ENCODE data around the gene STAT3.
"Not testable (repeated sequence)": the region's sequence is repeated elsewhere in the genome, so short reads cannot be mapped to it uniquely, and the experiment has no call there.

The STAT3 gene

GRCh38 chr17:42388381-42389134, at the start of gene STAT3:
STAT3 (minus strand) TSS chr17:42388442; CDS start chr17:42348516, 39,926 bp downstream.
- peak; percentile 100 for DNase-seq (ENCODE audit: low spot score)

DNA sequence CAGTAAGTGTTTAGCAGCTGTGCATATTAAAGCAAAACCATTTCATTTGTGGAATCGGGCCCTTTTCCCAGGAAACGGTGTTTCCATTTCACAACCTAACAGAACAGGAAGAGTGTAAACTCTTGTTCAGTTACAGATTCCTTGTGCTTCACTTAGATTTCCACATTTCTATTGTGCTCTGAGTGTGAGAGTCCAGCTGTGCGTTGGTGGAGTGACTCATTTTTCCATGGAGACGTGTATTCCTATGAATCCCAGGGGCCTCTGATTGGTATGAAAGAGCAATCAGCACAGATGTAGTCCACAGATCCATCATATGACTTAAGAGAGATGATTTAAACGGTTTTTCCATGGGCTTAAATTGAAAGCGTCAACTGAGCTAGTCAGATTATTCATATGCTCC, 48.1 kb upstream of the STAT3 start:
- no peak for DNase-seq (ENCODE audit: low spot score)

DNA sequence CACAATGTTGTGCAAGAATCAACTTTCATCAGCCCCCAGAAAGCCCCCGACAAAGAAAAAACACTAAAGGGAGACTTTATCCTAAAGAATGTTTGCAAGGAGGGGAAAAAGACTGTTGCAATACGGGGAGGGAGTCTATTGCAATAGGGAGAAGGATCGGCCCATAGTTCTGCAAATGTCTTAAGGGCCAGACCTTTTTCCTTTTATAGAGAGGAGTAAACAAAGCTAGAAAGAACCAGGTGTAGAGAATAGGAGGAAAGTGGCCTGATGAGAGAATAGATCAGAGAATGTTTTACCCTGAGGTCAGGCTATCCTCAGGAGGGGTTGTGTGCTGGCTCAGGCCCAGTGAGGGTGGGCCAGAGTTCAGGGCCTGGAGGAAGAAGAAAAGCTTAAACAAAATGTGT, 43.5 kb upstream of the STAT3 start:
- DNase-seq (ENCODE audit: low spot score), result no peak

DNA sequence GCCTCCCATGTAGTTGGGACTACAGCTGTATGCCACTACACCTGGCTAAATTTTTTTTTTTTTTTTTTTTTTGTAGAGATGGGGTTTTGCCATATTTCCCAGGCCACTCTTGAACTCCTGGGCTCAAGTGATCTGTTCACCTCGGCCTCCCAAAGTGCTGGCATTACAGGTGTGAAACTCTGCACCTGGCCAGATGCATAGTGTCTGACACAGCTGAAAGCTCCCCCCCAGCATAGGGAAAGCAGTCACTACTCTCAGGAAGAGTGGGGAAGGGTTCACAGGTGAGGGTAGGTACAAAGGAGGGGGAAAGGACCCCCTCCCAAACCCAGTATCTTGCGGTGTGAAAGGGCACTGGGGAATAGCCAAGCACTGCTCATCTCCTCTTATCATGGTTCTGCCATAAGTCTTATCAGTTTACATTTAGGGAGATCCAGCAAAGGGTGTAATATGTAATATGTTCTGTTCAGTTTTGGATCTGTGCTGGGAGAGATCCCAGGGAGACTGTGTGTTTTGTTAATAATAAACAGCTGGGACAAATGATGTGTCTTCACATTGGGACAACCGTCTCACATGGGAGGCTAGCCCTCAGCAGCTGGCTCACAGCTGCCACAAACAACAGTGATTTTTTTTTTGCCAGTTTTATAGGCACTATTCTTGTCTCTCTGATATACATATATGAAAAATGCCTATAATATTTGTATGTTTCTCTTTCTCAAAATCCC, 41.6 kb upstream of the STAT3 start:
- no peak for DNase-seq (ENCODE audit: low spot score)

DNA sequence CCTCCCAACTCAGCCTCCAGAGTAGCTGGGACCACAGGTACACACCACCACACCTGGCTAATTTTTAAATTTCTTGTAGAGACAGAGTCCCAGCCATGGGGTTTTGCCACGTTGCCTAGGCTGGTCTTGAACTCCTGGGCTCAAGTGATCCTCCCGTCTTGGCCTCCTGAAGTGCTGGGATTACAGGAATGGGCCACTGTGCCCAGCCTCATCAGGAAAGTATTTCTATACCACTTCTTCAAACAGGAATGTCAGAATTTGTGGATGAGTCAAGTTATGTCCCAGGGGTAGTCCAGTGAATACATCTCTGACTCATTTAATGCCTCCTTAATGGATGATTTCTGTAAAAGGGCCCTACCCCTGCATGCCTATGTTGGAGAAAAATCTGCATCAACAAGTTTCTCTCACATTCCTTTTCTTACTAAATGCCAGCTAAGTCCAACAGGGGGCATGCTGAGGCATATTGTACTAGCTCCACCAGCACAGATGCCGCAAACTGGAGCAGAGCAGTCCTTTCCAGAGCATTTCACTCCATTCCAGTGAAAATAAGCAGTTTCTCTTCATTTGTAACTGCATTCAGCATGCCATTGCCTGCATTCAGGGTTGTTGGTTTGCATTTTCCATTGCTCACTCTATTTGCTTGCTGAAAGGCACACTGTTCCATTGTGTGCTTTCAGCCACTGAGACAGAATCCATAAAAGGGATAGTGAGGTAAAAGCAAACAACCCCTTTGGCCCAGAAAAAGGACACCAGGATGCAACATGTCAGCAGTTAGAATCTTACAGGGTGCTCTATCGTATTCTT, 40.1 kb upstream of the STAT3 start:
- DNase-seq (ENCODE audit: low spot score), result peak; percentile 83

- no peak for DNase-seq (ENCODE audit: low spot score)
Observed at GRCh38 chr17:42424991-42425610, 36.9 kb upstream of the STAT3 start.

DNA sequence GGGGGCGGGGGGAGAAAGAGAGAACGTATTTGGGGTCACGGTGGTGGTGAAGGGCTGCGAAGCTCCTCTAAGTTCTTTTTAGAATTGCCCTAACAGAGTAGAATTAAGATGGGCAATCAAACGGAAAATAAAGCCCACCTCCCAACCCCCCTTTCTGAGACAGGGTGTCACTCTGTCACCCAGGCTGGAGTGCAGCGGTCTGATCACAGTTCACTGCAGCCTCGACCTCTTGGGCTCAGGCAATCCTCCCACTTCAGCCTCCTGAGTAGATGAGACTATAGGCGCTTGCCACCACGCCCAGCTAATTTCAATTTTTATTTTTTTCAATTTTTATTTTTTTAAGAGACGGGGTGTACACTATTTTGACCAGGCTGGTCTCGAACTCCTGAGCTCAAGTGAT, 35.5 kb upstream of the STAT3 start:
- DNase-seq (ENCODE audit: low spot score), result no peak

DNA sequence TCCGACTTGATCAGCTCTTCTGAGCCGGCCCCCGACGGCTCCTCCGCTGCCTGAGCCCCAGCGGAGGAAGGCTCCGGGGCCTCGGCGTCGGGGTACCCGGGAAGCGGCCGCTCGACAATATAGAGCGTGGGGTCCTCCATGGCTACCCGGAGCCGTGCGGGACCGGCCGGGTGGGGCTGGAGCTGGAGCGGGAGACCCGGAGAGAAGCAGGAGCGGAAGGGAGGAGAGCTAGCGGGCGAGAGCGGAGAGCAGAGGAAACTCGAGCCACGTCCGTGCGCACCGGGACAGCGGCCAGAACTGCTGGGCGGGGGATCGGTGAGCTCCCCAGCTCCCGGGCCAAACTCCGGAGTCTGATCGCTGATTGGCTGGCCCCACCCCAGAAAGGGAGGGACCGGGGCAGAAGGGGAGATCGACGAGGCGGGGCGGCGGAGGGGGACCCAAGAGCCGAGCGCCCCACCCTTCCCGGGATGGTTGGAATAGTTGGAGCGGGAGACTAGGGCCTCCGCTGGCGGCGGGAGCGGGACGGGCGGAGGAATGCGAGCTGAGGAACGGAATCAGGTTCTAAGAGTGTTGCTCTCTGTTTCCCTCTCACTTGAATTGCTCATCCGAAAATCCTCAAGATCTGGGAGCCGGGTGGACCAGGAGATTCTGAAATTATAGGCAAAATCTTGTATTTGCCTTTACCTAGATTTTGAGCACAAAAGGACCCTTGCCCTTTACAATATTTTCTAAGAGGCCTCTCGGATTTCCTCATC, 34.9 kb upstream of the STAT3 start, which contains the start of gene CAVIN1:
Gene CAVIN1, minus strand, starts transcription at position 299 of the 755 bp plus-strand sequence. Its CDS starts 159 bp downstream, at position 140.
- DNase-seq (ENCODE audit: low spot score), result peak; percentile 91

DNA sequence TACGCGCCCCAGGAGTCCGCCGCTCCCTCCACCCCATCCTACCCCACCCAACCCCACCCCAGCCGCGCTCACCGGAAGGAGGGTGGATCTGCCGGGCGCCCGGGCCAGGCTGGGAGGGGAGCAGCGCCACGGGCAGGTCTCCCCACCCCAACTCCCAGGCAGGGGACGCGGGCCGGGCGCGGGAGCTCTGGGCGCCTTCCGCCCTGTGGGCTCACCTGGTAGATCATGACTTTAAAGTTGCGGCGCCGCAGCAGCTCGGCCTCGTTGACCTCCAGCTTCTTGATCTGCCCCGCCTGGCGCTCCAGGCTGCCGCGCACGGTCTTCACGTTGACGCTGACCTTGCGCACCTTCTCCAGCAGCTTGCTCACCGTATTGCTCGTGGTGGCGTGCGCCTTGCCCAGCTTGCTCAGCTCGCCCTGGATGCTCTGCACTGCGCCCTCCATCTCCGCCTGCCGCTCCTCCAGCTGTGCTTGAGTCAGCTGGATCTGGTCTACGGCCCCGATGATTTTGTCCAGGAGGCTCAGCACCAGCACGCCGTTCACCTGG, 34.2 kb upstream of the STAT3 start:
- peak; percentile 74 for DNase-seq (ENCODE audit: low spot score)

GRCh38 chr17:42421507-42422338, 33.5 kb upstream of the STAT3 start:
- peak; percentile 55 for DNase-seq (ENCODE audit: low spot score)

DNA sequence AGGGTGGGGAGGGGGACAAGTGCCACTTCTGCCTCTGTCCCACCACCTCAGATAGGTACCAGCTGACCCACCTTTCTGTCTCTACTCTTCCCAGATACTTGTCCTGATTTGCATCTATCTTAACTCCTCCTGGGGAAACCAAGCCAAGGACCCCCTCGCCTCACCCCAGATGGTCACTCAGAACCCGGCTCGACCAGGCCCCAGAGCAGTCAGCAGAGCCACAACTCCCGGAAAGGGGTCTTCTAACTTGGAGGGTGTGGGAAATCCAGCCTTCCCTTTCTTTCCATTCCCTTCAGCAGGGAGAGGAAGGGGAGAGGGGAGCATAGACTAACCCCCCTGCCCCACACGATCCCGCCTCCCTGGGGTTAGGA, 32.9 kb upstream of the STAT3 start:
- DNase-seq (ENCODE audit: low spot score), result no peak

DNA sequence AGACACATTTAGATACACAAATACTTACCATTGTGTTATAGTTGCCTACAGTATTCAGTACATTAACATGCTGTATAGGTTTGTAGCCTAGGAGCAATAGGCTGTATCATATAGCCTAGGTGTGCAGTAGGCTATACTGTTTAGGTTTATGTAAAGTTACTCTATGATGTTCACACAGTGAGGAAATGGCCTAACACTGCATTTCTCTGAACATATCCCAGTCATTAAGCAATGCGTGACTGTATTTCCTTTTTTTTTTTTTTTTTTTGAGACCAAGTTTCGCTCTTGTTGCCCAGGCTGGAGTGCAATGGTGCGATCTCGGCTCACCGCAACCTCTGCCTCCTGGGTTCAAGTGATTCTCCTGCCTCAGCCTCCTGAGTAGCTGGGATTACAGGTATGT, 29.7 kb upstream of the STAT3 start:
- not testable (repeated sequence) for DNase-seq (ENCODE audit: low spot score)

DNA sequence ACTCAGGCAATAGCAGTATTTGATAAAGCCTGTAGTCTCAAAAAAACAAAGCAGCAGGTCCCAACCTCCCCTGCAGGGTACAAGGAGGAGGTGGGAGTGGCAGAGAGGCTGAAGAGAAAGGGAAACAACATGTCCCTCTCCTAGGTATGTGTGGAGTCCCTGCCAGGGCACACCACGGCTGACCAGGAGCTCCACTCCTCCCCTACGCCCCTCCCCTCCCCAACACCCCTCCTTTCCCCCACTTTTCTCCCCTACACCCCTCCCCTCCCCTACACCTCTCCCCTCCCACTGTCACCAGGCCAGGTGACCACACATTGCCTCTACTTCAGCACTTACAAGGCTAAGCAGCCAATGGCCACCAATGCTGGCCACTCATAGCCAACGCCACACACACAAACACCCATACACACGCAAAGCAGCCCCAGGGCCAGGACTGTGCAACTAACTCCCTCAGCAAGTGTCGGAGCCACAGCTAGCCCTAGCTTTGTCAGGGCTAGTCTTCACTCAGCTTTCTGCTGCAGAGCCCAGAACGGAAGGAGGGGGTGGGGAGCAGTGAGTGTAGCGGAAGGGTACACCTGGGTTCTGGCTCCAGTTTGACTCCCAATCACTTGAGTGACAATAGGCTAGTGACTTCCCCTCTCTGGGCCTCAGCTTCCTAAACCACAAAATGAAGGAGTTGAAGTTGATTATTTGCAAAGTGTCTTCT, 26.6 kb upstream of the STAT3 start:
- DNase-seq (ENCODE audit: low spot score), result no peak

DNA sequence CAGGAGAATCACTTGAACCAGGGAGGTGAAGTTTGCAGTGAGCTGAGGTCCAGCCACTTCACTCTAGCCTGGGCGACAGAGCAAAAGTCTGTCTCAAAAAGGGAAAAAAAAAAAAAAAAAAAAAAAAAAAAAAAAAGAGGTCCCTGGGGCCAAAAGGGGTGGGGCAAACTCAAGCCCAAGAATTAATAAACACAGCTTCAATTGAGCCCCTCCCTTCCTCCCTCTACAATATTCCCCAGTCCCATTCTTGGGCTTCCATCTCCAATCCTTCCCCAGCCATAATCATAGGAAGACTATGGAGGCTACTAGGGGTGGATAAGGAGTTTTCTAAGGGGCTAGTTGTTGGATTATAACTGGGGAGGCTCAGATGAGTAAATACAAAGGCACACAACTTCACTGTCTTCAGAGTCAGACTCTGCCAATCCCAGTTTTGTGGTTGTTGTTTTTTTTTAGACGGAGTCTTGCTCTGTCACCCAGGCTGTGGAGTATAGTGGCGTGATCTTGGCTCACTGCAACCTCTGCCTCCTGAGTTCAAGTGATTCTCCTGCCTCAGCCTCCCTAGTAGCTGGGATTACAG, 25.3 kb upstream of the STAT3 start:
- no peak for DNase-seq (ENCODE audit: low spot score)

GRCh38 chr17:42411905-42412679, 23.9 kb upstream of the STAT3 start:
- no peak for DNase-seq (ENCODE audit: low spot score)

- no peak for DNase-seq (ENCODE audit: low spot score)
Observed at GRCh38 chr17:42411361-42411760, 23.1 kb upstream of the STAT3 start.

- DNase-seq (ENCODE audit: low spot score), result no peak
Observed at GRCh38 chr17:42410319-42410685, 22.1 kb upstream of the STAT3 start.

DNA sequence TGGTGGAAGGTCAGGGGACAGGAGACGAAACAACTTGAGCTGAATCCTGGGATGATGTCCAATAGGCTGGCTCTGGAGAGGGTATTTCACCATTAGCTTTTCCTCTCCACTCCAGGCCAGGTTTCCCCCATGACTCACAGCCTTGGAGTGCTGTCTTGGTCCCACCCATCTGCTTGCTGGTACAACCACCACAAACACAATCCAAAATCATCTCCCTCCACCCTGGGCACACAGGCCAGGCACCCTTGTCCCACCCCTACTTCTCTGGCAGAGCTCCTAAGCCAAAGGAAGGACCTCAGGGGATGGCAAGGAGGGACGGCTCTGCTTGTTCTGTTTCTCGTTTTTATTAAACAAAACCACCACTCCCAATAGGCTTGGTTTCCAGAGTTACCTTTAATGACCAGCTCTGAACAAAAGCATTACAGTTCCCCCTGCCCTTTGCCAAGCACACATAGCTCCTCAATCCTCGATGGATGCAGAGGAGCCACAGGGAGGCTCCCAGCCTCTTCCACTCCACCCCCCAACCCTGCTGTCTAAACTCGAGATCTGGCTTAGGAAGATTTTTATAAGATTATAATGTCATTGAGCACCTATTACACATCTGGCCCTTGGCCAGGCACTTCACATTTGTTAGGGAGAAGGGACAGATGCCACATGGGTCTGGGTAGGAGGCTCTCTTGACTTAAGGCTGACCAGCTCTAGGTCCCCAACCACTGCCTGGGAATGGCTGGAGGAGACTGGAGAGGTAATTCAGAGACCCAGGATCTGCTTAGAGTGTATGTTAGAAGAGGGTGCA, 21.5 kb upstream of the STAT3 start:
- DNase-seq (ENCODE audit: low spot score), result no peak

Data from D341Med (cell line).